NCI-H2081 (cell line): ENCODE measurements around the gene ATF7.

ENCODE experiments used
- DNase-seq, 2 experiments: peaks; one replicate each; lab custom pipeline; 2025; lab: John Stamatoyannopoulos, UW

ATF7 gene

DNA sequence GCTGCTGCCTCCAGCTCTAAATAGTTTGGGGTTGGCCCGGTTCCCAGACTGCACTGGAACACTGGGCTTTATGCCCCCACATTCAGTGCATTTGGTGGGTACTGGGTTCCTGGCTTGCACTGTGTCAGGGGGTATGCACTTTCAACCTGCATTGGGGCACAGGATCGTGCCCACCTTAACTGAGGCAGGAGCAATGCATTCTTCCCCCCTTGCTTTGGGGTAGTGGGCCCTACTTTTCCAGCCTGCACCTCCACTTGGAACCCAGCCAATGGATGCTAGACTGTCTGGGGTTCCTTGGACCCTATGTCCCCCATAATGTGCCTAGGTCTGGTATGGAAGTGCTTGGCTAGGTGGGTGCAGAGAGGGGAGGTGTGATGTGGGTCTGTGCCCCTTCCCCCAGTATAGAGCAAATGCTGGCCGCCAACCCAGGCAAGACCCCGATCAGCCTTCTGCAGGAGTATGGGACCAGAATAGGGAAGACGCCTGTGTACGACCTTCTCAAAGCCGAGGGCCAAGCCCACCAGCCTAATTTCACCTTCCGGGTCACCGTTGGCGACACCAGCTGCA lies 124.5 kb downstream of the ATF7 start:
- DNase-seq: no peak

DNA sequence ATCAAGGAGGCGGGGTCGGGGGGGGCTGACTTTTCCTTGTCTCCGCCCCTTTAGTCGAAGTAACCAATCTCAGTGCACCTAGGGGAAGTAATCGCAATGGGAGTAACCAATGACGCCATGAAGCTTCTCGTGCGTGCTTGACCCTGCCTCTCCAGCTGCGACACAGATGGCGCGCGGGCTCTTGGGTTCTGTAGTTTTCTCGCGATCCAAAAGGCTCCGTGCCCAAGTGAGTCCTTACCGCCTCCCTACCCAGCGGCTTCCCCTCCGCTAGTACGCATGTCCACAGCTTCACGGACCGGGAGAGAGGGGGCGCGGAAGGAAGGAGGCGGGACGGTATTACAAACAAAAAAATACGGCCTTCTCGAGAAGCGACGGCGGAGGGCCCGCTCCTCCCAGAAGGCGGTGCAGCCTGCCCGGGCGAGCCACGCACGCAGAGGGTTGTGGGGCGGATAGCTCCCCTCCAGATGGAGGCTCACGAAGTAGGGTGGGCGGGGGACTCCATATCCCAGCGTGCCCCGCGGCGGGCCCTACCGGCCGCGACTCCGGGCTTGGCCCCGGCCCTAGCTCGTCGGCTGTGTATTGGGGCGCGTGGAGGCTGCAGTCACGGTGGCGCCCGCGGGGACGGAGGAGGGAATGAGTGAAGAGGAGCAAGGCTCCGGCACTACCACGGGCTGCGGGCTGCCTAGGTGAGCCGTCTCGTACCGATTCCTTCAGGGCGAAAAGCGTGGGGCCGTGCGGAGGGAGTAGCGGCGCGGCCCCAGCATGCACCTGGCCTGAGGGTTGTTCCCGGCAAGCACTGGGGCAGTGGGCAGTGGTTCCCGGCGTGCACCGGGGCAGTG lies 125.2 kb downstream of the ATF7 start, which contains the start of gene TARBP2:
Gene TARBP2, plus strand, starts transcription at position 508 of the 839 bp plus-strand sequence. Its CDS starts 126 bp downstream, at position 634.
- peak; percentile 99 for DNase-seq

DNA sequence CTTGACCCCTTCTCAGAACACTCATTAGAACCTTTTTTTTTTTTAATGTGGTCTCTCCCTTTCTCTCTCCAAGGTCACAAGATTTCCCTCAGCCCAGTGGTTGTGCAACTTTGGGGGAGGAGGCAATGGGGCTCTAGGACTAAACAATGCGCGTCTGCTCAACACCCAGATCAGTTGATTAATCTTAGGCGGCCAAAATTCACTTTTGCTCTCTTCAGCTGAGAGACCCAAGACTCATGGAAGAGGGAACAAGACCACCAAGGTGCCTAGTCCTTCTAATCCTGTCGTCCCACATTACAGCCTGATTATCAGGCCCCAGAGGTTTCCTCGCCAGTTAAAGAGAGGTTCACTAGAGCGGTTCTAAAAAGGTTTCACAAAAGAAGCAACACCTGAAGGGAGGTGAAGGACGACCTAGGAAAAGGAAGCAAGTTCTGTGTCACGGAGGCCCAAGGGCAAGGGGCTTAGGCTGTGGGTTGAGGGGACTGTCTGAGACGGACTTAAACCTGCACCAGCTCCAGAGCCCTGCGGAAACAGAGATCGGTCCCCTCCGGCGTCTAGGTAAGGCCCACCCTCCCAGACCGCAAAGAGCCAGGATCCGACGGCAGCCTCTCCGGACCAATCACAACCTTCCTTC lies 125.9 kb downstream of the ATF7 start:
- DNase-seq: no peak

DNA sequence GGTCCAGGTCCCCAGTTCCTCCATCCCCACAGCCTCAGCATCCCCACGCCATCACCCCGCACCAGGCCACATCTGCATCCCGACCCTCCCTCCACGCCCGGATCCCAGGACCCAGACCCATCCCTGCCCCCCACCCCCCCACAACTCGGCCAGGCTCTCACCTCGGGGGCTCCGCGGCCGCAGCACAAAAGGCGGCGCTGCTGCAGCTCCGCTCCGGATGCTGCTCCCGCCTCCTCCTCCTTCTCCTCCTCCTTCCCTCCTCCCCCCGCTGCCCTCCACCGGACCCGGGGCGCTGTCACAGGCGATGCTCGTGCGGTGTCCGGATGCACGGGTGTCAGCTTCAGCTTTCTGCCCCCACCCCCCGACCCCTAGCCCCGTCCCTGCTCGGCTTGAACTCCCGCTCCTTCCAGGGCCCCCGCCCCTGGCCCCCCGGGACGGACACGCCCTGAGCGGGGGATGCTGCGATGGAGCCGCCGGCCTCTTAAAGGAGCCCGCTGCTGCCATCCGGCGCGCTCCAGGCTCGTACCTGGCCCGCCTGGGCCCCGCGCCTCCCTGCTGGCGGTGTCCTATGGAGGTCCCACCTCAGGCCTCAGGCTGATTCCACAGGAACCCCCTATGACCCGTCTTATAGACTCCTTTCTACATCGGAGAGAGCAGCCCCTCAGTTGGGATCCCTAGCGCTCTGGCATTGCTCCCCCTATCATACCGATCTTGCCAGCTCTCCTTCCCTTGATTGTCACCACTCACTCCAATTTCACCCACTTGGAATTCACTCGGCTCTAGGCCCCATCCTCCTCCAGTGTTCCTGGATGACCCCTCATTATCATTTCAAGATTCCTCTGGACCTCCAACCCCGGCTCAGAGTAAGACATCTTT lies 126.7 kb downstream of the ATF7 start, which contains the start of gene MAP3K12:
Gene MAP3K12, minus strand, starts transcription at position 193 of the 876 bp plus-strand sequence. CDS start 12,067 bp downstream, outside the sequence.
- DNase-seq: peak; percentile 58 to 66

DNA sequence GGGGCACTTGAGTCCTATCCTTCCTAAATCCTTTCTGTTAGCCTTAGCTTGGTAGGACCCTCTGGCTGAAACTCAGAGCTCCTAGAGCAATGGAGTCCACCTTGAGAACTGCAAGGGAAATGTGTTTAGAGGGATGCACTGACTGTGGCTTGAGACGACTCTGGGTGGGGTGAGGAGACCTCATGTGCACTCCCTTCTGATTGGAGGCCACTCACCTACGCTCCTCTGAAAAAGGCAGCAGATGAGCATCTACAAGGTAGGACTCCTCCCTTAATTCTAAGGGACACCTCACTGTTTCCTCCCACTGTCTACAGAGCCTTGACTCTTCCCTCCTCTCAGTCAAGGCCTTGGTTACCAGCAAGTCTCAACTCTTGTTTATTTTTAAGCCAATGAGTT lies 127.9 kb downstream of the ATF7 start:
- DNase-seq: no peak

DNA sequence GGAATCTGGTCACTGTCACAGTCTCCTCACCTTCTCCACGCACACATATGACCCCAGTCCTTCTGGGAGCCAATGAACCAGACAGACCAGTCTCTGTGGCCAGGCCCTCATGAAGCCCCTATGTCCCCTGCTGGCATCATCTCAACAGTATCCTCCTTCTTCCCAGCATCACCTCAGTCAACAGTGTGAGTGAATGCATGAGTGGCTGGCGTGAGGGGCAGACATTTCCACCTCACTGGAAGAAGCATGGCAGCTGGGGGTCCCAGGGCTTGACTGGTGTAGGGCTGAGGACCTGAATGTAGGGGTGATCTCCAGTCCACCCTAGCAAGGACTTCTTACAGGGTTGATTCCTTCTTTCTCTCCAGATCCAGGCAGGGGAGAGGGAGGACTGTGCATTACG lies 128.7 kb downstream of the ATF7 start:
- no peak for DNase-seq

DNA sequence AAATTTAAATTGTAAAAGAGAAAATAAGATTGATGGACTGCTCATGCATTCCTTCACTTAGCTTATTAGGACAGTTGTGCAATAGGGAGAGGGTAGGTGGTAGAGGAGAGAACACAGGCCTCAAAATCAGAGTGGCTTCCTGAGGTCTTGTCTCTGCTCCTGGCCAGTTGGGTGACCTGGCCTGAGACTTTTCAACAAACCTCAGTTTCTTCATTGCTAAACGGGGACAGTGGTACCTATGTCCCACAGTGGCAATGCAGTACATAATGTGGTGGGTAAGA lies 129.5 kb downstream of the ATF7 start:
- no peak for DNase-seq

DNA sequence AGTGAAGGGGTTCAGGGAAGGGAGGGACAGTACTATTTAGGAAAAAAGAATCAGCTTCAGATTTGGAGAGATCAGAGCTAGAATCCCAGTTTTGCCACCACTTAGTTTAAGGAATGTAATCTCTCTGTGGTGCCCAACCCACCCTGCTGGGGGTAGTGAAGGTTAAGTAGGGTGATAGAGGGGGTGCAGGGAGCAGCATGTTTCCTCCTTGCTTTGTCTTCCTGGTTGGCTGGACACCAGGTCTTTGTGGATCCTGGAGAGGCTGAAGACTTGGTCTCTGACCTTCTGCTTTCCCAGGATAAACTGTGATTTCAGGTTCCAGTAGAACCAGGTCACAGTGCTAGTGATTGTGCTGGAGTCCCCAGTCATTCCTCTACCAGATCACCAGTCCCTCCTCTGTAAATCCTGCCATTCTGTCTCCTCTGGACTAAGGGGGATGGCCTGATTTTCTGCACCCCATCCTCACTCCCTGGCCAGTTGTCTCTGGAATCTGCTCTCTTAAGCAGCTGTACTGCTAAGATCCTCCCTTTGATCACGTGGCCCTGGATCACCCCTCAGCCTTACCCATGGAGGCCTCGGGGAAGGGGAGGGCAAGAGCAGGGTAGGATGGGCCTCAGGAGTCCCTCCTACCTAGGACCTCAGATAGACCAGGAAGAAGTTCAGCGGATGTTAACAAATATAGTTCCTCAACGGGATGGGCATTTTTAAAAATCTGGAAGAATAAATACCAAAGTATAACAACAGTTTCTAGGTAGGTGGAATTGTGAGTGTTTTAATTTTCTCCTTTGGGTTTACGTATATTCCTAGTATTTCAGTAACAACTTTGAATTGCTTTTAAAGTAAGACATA lies 130.1 kb downstream of the ATF7 start:
- DNase-seq: no peak

DNA sequence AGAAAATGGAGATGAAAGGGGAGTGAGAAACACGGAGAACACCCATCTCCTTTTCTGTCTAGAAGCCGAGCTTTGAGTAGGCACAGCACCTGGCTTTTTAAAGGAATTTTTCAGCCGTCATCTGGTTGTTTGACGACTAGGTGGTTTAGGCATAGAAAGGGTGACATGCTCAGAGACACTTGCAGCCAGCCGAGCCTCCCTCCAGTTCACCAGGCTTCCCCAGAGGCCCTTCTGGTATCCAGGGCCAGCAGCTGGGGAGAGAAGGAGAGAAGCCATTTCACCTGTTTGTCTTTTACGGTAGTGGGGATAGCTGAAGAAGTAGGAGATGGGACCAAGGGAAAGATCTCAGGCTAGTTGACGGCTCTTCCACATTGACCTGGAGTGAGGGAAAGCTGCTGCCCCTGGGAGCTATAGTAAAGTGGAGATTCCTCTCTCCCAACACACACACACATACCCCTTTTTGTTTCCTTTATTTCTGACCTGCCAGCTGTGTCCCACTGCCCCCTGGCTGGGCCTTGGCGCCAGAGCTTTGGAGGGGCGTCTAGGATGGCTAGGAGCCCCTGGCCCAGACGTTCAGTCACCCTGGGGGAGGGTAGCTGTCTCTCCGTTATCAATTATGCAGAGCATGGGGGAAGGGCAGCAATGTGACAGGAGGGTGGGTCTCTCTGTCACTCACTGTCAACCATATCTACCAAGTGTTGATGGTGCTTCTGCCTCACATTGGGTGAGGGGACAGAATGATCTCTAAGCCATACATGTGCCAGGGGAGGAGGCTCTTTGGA lies 132.4 kb downstream of the ATF7 start:
- DNase-seq: no peak

DNA sequence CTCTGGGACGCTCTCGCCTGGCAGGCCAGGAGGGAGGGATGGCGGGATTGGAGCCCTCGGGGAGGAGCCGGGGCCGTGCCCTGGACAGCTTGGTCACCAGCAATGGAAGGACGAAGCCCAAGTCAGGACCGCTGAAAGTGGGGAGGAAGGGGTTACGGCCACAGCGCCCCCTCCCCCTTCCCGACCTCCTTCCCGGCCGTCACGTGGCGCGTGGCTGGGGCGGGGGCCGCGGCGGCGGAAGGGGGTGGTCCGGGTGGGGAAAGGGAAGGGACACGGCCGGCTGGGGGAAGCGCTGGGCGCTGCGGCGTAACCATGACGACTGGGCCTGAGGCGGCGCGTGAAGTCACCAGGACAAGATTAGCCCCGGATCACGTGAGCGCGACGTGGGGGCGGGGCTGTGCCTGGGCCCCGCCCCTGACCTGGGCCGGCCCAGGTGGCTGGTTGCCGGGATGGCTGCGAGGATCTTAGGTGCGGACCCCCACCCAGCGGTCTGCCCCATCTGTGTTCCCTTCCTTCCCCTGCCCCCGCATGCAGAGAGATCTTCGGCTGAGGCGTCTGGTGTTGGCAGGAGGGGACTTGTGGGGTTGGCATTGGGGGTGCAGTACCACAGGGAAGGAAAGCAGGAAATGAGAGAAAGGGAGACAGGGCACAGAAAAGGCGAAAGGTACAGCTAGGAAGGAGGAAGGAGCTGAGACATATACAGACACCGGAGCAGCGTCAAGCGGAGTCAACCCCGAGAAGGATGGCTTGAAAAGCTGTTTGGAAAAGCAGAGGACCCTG lies 133.2 kb downstream of the ATF7 start:
- DNase-seq: peak; percentile 91 to 95

DNA sequence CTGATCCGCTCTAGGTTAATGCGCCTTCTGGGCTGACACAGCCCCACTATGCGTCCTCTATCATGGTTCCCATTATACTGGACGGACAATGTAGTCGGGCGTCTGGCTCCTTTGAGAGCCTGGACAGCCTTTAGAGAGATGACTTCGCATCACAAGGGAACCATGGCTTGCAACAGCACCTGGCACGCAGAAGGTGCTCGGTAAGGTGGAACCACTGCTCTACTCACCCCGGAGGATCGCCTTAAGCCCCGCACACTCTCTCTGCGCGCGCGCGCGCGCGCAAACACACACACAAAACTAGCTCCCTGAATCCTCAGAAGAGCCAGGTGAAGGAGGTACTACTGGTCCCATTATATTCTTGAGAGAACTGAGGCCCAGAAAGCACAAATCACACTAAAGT lies 134.0 kb downstream of the ATF7 start:
- DNase-seq: no peak

DNA sequence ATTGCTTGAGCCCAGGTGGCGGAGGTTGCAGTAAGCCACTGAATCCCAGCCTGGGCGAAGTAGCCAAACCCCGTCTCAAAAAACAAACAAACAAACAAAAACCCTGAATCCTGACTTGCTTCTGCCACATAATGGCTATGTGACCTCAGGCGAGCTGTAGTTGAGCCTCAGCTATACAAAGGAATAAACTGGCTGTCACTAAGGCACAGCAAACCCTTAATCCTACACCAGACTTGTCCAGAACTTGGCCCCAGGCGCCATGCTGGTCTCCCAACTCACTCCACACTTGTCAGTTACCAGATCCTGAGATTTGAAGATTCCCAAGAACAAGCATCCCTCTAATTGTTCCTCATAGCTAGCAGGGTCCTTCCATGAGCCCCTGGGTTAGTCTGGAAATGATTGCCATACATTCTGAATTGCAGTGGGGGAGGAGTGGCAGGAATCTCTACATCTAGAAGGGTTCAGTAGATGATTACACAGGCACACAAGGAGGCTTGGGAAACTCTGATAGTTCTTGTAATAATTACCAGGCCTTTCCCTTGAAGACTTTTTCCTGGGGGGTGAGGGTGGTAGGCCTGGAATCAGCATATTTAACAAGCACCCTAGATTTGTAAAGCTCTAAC lies 136.8 kb downstream of the ATF7 start:
- DNase-seq: no peak

DNA sequence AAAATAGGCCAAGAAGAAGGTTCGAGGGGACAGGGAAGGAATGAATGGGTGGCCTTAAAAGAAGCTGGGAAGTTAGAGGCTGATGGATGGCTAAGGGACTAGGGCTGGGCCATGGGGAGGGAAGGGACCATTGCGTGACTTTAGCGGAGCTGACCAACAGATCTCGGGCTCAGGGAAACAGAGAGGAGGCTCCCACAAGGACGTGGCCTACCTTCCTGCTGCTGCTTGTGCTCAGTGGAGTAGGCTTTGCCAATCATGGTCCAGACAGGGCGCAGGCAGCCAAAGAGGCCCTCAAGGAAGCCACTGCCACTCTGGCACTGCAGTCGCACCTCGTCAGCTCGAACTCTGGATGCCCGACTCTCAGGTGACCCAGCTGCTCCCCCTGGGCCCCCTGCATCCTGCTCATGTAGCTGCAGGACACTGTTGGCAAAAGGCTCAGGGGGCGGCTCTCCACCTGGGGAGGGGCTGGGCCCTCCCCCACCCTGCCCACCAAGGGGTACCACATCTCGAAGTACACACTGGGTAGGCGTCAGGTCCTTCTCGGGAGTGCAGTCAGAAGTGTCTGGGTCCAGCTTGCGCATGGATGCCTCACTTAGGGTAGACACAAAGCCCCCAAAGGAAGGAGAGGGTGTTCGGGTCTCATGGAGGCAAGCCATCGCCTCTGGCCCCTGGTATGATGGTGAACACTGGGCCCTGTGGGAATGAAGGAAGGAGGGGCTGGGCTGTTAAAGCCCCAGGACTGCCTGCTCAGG lies 139.3 kb downstream of the ATF7 start:
- DNase-seq: no peak

DNA sequence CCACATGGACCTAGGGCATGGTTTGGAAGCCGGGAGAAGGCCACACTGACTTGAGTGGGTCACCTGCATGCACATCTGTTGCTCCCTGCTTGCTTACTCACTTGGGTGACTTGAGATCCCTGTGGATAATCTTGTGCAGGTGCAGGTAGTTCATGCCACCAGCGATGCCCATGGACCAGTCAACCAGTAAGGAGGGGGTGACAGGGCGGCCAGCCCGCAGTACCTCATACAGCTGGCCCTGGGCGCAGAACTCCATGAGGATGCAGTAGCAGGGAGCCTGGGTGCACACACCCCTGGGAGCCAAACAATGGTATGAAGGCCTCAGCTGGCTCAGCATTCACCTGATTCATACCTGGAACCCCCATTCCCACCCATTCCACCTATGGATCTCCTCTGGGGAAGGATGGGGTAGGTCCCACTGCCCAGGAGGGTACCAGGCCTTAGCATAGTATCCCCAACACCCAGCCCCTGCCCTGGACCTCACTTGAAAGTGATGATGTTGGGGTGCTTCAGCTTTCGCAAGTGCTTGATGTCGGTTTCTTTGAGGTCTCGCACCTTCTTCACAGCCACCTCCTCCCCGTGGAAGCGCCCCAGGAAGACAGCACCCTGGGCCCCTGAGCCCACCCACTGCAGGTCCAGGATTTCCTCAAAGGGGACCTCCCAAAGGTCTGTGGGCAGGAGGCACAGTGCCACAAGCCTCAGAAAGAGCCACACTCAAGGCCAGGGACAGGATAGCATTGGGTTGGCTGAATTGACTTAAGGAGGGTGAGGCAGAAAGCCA lies 140.0 kb downstream of the ATF7 start:
- DNase-seq: no peak

DNA sequence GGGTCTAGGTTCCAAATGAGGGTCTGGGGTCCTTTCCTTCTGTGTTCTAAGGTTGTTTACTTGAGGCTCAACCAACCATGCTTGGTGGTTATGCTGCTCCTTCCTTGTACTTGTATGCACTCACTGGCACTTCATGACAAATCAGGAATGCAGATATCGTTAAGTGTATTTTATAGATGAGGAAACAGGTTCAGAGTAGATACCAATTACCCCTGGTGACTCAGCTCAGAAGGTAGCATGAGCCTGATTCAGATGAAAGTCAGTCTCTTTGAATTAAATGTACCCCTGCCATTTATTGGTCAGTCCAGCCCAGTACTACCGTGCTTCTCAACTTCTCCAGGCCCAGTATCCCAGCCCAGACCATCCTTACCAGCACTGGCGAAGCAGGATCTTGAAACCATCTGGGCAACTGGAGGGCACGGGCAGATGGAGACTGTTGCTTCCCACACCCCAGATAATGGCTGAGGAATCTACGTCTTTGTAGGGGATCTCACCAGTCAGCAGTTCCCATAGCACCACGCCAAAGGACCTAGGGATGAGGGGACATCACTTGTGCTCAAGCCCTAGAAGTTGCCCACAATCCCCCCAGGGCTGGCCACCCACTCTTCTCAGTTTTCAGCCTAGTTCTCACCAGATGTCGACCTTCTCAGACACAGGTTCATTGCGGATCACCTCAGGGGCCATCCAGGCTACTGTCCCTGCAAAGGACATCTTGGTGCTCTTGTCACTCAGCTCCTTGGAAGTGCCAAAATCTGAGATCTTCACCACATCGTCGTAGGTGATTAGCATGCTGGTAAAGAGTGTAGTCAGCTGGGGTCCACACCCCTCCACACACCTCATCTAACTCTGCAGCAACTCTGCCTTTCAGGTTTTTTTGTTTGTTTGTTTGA lies 141.3 kb downstream of the ATF7 start:
- no peak for DNase-seq

DNA sequence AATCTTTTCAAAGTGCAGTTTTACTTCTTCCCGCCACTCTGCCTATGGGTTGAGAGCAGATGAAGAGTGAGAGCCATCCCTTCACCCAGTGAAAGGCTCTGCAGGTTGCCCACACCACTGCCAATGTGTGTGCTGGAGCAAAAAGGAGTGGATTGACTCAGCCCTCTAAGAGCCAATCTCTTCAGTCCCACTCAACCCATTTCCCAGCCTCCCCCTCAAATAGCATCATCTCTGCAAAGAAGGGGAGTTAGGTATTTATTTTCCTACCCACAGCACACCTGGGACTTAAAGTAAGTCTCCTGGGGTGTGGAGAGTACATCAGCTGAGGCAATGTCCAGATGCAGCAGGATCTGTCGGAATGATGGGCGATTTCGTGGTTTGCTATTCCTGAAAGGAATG lies 142.2 kb downstream of the ATF7 start:
- DNase-seq: no peak
